ENCODE measurements around the gene RERG. TPM values are rescaled to one million over a fixed set of nuclear protein-coding genes. Genes with fewer than 3 reads are reported as not detected.

RERG gene
- total RNA-seq, 1 experiment from 2014 or later: 0.50 TPM

- DNase-seq: no peak
- ChIA-PET CTCF (interaction anchor here (0.7 kb wide), 1 partner anchor 770 kb away, joined by 5 read pairs; no protein-coding TSS in a partner anchor), POLR2A (ENCODE audit: unreplicated experiment) (no interaction called here)
- no peaks in the 10 kb centered on the region for H3K79me2 ChIP-seq (ENCODE audit: low read depth)
- H3K9me3 ChIP-seq (ENCODE audit: insufficient read depth, low read depth): 0 out of 2 replicates have a peak, but pooled peaks cover 4% of the 10 kb centered on the region
- intact Hi-C loops (cut with micrococcal nuclease; ENCODE audit: unreplicated experiment): no loop called here
- H3K4me2 ChIP-seq: no peak overlapping the region
- no peaks in the 10 kb centered on the region for H3F3A ChIP-seq (ENCODE audit: insufficient read depth, low read depth)
- no peak overlapping the region for H2AFZ ChIP-seq
- H3K36me3 ChIP-seq (ENCODE audit: low read depth): no peaks in the 10 kb centered on the region
- no peaks in the 10 kb centered on the region for H3K9me2 ChIP-seq (ENCODE audit: insufficient read depth)
- no peaks in the 10 kb centered on the region for H4K20me1 ChIP-seq (ENCODE audit: insufficient read depth)
- BruUV-seq (replicated peaks): no TSS peak
- TF ChIP-seq CTCF (conservative IDR thresholded peaks at IDR 0.05) (peak; percentile 62), EZH2 (IDR thresholded peaks at IDR 0.05; ENCODE audit: low read depth) (no peak)
- no peaks in the 10 kb centered on the region for H3K4me1 ChIP-seq (replicated peaks; ENCODE audit: insufficient read depth)
- no peak overlapping the region for H3K27ac ChIP-seq
- no peak overlapping the region for H3K4me3 ChIP-seq
- H3K27me3 ChIP-seq (ENCODE audit: insufficient read depth, low read depth): no peaks in the 10 kb centered on the region
Measured at GRCh38 chr12:15208140-15208539, 13.1 kb downstream of the RERG start.

GRCh38 chr12:15206831-15207389 lies 14.3 kb downstream of the RERG start:
- no peaks in the 10 kb centered on the region for H3K4me1 ChIP-seq (replicated peaks; ENCODE audit: insufficient read depth)
- H3K4me3 ChIP-seq: no peak overlapping the region
- no peak for DNase-seq
- BruUV-seq (replicated peaks): no TSS peak
- ChIA-PET CTCF (interaction anchor here (0.7 kb wide), 1 partner anchor 9 kb away, joined by 4 read pairs; no protein-coding TSS in a partner anchor), POLR2A (ENCODE audit: unreplicated experiment) (interaction anchor here (0.6 kb wide), 1 partner anchor 274 kb away, joined by 3 read pairs; no protein-coding TSS in a partner anchor)
- no peak overlapping the region for H3K4me2 ChIP-seq
- no peaks in the 10 kb centered on the region for H3K36me3 ChIP-seq (ENCODE audit: low read depth)
- H3K27me3 ChIP-seq (ENCODE audit: insufficient read depth, low read depth): no peaks in the 10 kb centered on the region
- H3K79me2 ChIP-seq (ENCODE audit: low read depth): no peaks in the 10 kb centered on the region
- 0 out of 2 replicates have a peak, but pooled peaks cover 4% of the 10 kb centered on the region for H3K9me3 ChIP-seq (ENCODE audit: insufficient read depth, low read depth)
- H3K9me2 ChIP-seq (ENCODE audit: insufficient read depth): no peaks in the 10 kb centered on the region
- H3F3A ChIP-seq (ENCODE audit: insufficient read depth, low read depth): no peaks in the 10 kb centered on the region
- TF ChIP-seq EZH2 (IDR thresholded peaks at IDR 0.05; ENCODE audit: low read depth) (no peak), CTCF (conservative IDR thresholded peaks at IDR 0.05) (no peak)
- no peaks in the 10 kb centered on the region for H4K20me1 ChIP-seq (ENCODE audit: insufficient read depth)
- no peak overlapping the region for H2AFZ ChIP-seq
- intact Hi-C loops (cut with micrococcal nuclease; ENCODE audit: unreplicated experiment): no loop called here
- H3K27ac ChIP-seq: no peak overlapping the region

GRCh38 chr12:15206338-15206737 lies 14.9 kb downstream of the RERG start:
- H3F3A ChIP-seq (ENCODE audit: insufficient read depth, low read depth): no peaks in the 10 kb centered on the region
- 0 out of 2 replicates have a peak, but pooled peaks cover 4% of the 10 kb centered on the region for H3K9me3 ChIP-seq (ENCODE audit: insufficient read depth, low read depth)
- H3K36me3 ChIP-seq (ENCODE audit: low read depth): no peaks in the 10 kb centered on the region
- no peak overlapping the region for H2AFZ ChIP-seq
- ChIA-PET CTCF (interaction anchor here (0.7 kb wide), 1 partner anchor 10 kb away, joined by 4 read pairs; no protein-coding TSS in a partner anchor), POLR2A (ENCODE audit: unreplicated experiment) (interaction anchor here (0.6 kb wide), 1 partner anchor 274 kb away, joined by 3 read pairs; no protein-coding TSS in a partner anchor)
- no peaks in the 10 kb centered on the region for H4K20me1 ChIP-seq (ENCODE audit: insufficient read depth)
- no peaks in the 10 kb centered on the region for H3K79me2 ChIP-seq (ENCODE audit: low read depth)
- no peak overlapping the region for H3K4me2 ChIP-seq
- H3K27me3 ChIP-seq (ENCODE audit: insufficient read depth, low read depth): no peaks in the 10 kb centered on the region
- intact Hi-C loops (cut with micrococcal nuclease; ENCODE audit: unreplicated experiment): no loop called here
- no TSS peak for BruUV-seq (replicated peaks)
- no peak for DNase-seq
- TF ChIP-seq EZH2 (IDR thresholded peaks at IDR 0.05; ENCODE audit: low read depth) (no peak), CTCF (conservative IDR thresholded peaks at IDR 0.05) (no peak)
- H3K9me2 ChIP-seq (ENCODE audit: insufficient read depth): no peaks in the 10 kb centered on the region
- H3K27ac ChIP-seq: no peak overlapping the region
- H3K4me1 ChIP-seq (replicated peaks; ENCODE audit: insufficient read depth): no peaks in the 10 kb centered on the region
- H3K4me3 ChIP-seq: no peak overlapping the region

Measured in PC-9 (cell line).